NCI-H1436 treated with DMSO at 0.1 percent for 48 hours (cell line): Measurements from ENCODE around the gene ZNF35.
"Not testable (repeated sequence)": the region's sequence is repeated elsewhere in the genome, so short reads cannot be mapped to it uniquely, and the experiment has no call there.

ENCODE experiments used
- DNase-seq: peaks from one replicate; lab custom pipeline; 2025; lab: John Stamatoyannopoulos, UW

ZNF35 gene

DNA sequence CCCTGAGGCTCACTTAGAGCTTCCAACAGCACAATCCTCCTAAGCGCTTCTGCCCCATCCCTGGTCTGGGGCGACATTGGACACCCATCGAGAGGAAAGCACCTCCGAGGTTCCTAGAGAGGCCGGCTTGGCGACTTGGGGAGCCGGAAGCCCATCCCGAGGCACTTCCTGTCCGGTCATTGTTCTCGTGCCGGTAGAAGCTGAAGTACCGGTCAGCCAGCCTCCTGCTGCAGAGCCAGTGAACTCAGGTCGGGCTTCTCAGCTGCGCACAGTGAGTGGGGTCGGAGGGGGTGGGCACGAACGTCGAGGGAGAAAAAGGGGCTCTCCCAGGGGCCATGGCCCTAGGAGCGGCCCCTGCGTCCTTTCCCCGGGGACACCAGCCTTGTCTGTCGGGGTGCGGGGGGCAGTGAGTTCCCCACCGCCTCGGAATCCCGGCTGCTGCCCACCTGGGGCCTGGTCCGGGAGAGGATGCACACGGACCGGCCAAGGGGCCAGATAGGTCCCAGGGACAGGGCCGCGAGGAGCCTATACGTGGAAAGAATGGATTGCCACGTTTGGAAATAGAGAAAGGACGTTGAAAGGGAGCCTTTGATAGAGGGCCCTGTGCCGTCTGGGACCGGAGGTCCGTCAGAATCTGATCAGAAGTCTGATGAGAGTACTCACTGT is at the start of gene ZNF35:
Gene ZNF35 (plus strand): TSS at position 169 of the 666 bp plus-strand sequence. CDS start 2,336 bp downstream, outside the sequence.
- no peak for DNase-seq

- DNase-seq: no peak
Measured at GRCh38 chr3:44601749-44602148, 46.8 kb upstream of the ZNF35 start.

DNA sequence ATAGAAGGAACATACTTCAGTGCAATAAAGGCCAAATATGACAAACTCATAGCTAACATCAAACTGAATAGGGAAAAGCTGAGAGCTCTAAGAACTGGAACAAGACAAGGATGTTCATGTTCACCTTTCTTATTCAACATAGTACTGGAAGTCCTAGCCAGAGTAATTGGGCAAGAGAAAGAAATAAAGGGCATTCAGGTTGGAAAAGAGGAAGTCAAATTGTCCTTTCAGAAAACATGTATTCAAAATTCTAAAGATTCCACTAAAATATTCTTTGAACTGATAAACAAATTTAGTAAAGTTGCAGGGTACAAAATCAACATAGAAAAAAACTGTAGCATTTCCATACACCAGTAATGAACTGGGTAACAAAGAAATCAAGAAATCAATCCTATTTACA is 35.9 kb upstream of the ZNF35 start:
- no peak for DNase-seq

- DNase-seq: no peak
Measured at GRCh38 chr3:44624749-44625480, 23.6 kb upstream of the ZNF35 start, which contains the start of gene ZNF197. Gene ZNF197 (plus strand): TSS chr3:44625036. CDS start chr3:44629155, 4,119 bp downstream.

DNA sequence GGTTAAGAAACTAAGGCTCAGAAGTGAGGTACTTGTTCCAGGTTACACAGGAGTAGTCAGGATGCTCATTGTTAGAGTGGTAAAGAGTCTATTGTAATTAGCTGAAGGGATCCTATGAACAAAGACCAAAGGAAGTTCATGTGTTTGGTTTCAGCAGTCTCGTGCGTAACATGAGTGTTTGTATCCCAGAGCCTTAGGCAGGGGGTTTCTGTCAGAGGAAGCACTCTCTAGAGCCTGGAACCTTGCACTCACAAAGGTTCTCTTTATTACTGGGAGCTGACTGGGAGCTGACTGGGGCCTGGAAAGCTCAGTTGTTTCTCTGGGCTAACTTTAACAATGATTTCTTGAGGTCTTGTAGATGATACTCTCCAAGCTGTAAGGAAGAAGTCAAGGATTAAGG is 19.8 kb upstream of the ZNF35 start:
- no peak for DNase-seq

DNA sequence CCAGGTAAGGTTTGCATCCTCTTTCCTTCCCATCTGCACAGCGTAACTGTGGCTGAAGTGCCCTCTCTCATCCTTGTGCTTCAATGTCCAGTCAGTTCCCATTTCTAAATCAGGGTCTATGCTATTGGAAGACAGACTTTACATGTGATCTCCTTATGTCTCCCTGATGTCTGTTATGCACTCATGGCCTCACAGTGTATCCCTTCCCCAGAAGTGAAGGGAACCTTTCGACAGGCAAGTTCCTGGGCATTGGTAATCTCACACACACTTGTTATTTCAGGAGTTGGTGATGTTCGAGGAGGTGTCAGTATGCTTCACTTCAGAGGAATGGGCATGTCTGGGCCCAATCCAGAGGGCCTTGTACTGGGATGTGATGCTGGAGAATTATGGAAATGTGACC is 16.3 kb upstream of the ZNF35 start:
- DNase-seq: no peak

- no peak for DNase-seq
Measured at GRCh38 chr3:44642337-44642736, 6.2 kb upstream of the ZNF35 start.

GRCh38 chr3:44643024-44643423 is 5.5 kb upstream of the ZNF35 start:
- DNase-seq: no peak

GRCh38 chr3:44647771-44648170 is 761 bp upstream of the ZNF35 start:
- no peak for DNase-seq

- DNase-seq: no peak
Measured at GRCh38 chr3:44649709-44650108, 1.2 kb downstream of the ZNF35 start.

DNA sequence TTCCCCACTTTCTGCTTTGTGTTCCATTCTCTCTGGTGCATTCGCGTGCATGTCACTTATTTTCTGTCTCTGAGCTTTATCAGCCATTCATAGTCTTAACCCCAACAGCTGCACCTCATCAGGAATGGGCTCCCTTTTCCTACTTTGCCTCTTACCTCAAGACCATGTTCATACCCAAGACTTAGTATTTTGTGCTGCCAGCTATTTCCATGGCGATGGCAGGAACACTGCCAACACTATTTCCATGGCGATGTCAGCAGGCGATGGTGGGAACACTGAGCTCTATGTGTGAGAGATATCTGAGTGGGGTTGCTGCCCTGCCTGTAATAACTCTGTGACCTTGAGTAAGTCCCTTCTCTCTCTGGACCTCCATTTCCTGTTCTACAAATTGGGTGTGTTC is 5.5 kb downstream of the ZNF35 start:
- DNase-seq: no peak

DNA sequence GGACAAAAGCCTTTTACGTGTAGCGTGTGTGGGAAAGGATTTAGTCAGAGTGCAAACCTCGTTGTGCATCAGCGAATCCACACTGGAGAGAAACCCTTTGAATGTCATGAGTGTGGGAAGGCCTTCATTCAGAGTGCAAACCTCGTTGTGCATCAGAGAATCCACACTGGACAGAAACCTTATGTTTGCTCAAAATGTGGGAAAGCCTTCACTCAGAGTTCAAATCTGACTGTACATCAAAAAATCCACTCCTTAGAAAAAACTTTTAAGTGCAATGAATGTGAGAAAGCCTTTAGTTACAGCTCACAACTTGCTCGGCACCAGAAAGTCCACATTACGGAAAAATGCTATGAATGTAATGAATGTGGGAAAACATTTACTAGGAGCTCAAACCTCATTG is 10.5 kb downstream of the ZNF35 start:
- DNase-seq: no peak

GRCh38 chr3:44659434-44659833 is 10.9 kb downstream of the ZNF35 start:
- DNase-seq: no peak

GRCh38 chr3:44661189-44661588 is 12.7 kb downstream of the ZNF35 start:
- no peak for DNase-seq

DNA sequence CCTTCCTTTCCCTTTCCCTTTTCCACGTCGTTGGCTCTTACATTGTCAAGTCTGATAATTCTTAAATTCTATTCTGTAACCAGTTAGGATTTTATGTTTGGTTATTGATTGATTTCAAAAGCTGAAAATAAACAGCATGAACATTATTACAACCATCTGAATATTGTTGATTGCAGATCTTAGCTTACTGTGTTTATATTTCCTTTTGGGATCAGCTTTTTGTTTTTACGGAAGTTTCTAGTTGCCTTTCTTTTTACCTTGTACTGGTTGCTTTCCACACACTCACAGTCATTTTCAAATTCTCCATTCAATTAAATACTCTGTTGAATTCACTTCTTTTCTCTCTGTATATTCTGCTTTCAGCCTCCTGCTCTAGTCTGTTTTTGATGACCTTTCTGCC is 16.6 kb downstream of the ZNF35 start:
- no peak for DNase-seq

- no peak for DNase-seq
Measured at GRCh38 chr3:44666346-44666745, 17.8 kb downstream of the ZNF35 start.

DNA sequence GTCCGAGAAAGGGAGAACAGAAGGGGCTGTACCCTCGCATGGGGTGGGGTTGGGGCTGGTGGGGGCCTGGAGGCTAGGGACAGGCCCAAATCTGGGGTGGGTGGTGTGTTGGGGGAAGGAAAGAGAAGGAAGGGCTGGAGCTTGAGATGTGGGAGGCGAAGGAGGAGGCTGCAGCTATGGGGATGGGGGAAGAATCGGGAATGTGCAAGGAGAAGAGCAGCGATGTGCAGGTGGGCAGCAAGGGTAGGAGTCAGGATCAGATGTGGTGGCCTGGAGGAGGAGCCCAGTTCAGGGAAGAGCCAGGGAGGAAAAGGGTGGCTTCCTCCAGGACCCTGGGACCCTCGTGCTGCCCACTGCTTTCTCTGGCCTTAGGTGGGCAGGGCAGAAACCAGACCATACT is 21.2 kb downstream of the ZNF35 start:
- no peak for DNase-seq

DNA sequence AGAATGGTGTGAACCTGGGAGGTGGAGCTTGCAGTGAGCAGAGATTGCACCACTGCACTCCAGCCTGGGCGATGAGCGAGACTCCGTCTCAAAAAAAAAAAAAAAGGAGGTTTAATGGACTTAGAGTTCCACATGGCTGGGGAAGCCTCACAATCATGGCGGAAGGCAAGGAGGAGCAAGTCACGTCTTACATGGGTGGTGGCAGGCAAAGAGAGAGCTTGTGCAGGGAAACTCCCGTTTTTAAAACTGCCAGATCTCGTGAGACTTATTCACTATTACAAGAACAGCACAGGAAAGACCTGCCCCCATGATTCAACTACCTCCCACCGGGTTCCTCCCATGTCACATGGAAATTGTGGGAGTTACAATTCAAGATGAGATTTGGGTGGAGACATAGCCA is 24.9 kb downstream of the ZNF35 start:
- not testable (repeated sequence) for DNase-seq

GRCh38 chr3:44674211-44674610 is 25.7 kb downstream of the ZNF35 start:
- DNase-seq: no peak

- DNase-seq: no peak
Measured at GRCh38 chr3:44678480-44679116, 30.1 kb downstream of the ZNF35 start.

DNA sequence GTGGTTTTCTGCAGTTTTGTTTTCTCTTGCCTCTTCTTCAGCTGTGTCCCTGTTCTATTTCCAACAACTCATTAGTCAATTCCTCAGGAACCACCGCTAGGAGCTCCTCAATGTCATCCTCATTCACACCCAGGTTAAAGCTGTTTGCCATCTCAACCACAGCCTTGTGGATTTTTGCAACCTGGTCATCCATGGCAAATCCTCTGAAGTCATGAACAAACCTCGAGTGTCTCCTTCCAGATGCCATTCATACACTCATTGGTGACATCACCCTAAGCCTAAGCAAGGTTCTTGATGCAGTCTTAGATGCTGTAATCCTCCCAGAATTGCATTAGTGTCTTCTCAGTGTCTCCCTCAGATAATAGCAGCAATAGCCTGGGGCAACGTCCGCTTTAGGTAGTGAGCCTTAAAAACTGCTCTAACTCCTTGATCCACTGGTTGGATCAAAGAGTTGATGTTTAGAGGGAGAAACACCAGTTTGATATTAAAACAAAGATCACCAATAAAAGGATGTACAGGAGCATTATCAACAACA is 32.5 kb downstream of the ZNF35 start:
- DNase-seq: no peak

DNA sequence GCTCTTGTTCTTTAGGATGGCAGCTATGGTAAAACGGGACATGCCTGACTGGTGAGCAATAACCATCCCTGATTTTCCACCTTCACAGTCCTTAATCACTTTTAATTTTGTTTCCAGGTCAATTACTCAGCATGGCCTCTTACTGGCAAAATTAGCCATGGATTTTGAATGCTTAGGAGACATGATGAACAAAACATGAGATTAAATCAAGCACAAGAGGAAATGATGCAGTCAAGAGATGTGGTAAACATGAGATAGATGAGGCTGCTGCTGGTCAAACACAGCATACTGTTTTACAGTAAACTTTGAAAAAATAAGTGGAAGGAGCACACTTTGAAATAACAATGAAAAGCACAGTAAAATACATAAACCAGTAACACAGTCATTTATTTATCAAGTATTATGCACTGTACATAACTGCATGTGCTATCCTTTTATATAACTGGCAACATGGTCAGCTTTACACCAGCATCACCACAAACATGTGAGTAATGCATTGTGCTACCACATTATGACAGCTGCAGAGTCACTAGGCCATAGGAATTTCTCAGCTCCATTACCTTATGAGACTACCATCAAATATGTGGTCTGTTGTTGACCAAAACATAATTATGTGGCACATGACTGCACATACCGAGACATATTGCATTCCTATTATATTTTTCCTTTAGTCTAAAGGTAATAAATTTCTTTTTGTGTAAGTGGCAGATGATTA is 33.8 kb downstream of the ZNF35 start:
- DNase-seq: no peak
